GM18858 (cell line): ENCODE measurements around the gene CRADD.

Source experiments
- ATAC-seq: cut with Tn5 transposase; IDR thresholded peaks from one replicate; pipeline ENCODE4 v1.9.1; 2021; ENCODE audit not compliant: unreplicated experiment

Gene CRADD

DNA sequence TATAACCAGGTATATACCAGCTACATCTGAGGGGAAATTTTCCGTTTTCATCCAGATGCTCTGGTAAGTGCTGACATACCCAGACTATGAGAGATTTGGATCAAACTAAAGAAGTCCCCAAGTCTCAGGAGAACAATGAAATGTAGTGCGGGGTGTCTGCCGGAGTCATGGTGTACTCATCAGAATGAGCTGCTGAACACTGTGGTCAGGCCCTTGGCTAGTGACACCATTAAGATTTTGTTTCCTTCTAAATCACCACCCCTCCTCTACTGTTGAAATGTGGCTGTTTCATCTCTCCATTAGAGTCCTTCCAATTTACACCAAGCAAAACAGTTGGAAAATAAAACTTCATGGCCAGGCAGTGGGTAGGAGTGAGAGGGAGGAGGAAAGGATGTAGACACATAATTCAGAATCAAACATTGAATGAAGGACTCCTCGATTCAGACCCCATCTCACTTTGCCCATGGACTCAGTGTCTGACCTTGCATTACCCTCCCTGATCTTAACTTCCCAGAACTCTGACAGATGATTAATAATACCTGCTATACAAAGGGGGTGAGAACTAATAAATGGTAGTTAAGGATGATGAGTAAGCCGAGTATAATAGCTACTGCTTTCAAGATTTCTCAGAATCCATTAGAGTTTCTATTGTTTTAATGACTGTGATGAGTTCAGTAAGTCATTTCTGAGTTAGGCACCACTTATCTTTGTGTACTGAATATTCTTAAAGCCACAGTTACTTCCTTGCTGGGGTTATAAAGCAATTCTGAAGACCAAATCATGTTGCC, 127.4 kb downstream of the CRADD start:
- ATAC-seq, result no peak

DNA sequence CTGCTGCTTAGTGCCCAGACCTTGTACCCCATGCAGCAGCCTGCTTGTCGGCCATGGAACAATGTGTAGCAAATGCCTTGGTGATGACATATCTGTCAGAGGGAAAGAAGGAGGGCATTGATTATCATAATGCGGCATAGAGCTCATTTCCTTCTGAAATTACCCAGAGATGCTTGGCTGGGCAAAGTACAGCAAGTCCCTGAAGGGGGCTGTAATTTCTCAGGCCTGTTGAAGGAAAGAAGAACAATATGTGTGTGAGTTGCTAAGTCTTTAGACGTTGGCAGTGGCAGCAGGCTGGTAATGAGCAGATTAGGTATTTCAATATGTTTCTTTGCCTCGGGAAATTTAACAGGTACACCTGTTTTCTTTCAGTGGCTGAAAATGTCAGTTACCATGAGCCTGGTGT, 128.6 kb downstream of the CRADD start:
- no peak for ATAC-seq

DNA sequence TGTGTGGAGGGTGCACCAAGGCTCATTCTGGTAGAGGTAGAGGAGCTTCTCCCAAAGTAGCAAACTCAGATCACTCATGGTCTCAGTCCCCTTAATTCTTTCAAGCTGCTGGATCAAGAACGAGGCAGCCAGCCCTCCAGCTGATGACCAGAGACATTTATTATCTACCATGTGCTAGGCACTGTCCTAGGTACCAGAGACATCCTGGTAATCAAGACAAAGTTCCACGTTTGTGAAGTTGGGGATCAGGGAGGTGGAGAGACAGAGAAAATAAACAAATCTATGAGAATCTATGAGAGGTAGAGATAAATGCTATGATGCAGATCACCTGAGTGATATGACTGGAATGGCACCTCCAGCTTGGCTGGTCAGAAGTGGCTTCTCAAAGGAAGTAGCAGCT, 130.2 kb downstream of the CRADD start:
- ATAC-seq, result no peak

DNA sequence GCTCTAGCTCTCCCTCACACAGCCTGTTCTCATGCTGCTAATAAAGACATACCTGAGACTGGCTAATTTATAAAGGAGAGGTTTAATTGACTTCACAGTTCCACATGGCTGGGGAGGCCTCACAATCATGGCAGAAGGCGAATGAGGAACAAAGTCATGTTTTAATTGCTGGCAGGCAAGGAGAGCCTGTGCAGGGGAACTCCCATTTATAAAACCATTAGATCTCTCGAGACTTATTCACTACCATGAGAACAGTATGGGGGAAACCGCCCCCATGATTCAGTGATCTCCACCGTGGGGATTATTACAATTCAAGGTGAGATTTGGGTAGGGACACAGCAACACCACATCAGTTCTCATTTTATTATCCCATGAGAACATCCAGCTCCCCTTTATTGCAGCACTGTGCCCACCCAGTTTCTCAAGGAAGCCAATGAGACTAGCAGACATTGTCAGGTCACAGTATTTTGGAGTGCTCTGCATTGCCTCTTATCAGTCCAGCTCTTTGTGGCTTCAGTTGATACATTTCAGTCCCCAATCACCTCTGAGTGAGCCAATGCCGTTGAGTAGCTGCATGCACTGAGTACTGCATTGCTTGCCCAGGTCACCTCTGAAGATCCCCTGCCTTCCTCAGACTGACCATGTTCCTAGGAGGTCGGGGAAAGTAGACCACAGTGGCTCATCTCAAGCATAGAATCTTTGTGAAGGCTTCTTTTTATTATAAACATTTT, 131.2 kb downstream of the CRADD start:
- no peak for ATAC-seq

DNA sequence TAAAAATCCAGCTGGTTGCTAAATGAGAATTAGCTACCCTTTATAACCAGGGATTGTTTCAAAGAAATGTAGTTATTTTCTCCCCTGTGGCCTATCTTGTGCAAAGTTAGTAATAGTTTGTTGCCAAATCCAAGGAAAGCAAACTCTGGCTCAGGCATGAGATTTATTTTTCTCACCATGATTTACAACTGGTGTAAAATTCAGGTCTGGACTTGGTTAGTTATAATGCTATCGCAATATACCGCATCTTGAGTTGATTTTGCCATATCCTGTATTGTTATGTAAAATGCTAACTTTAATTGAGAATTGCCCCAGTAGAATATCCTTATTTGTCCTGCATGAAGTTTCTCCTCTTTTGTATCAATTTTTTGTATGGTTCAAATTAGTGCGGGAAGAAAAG, 135.5 kb downstream of the CRADD start:
- ATAC-seq, result no peak

DNA sequence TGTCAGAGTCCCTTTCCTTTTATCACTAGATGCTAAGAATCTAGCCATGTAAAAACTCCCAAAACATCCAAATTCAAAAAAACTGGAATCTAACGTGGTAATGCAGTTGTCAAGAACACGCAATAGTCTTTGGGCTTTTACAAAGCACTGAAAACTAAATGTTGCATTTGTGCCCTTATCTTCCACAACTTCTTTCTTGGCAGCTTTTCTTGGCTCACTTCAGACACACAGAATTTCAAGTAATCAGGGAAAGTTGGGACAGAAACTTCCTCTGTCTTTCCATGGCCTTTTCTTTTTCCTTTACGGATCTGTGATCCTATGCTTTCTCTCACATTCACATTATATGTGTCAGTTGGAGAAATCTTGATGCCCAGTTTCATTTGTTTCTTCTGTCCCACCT, 136.0 kb downstream of the CRADD start:
- ATAC-seq, result no peak

DNA sequence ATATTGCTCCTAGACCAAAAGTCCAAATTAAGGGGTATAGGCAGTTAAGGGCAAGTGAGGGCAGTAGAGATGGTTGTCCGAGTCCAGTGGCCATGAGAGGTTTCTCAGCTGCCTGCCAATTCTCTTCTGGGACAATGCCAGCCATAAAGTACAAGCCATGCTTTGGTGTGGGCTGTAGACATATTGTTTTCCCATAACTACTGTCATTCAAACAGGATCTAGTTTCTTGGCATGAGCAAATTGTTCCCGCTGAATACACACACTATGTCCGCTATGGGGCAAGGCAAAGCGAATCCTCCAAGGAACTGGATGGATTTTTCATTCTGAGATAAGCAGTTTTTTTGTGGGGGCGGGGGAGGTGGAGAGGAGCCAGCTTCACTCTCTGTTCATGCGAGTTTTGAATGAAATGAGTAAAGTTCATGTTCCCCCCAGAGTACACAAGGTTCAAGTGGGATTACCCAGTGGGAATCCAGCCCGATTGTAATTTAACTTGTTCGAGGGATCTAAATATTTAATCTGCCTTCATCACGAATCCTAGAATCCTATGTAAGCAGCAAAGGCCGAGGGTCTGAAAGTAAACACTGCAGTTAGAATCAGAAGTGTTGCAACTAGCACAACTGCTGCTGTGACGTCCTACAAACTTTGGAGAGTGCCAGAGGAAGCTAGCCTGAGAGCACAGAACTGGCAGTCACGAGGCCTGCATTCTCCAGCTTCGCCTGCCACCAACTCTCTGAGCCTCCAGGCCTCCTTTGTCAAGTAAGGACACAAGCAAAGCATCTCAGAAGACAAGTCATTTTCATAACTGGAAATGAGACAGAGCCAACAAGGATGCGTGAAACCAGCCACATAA, 137.0 kb downstream of the CRADD start:
- no peak for ATAC-seq

DNA sequence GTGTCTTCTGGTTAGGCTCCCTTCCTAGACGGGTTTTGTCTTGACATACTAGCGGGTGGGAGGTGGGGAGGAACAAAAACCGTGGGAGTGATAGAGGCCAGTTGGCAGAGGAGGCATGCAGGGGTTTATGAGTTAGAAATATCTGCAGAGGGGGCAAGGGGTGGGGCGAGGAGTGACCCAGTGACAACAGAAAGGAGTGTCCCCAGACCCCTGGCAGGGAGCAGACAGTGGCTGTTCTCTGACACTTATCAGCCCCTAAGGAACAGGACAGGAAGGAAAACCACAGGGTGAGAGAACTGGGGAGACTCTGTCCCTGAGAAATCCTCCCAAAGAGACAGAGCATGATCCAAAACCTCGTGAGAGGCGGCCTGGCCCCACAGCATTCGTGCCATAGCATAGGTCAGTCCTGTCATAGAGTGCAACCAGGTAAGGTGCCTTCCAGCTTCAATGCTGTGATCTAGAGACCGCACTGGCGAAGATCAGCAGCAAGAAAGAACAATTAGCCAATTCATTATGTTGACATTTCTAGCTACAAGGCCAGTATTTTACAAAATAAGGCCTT, 141.4 kb downstream of the CRADD start:
- ATAC-seq, result no peak

DNA sequence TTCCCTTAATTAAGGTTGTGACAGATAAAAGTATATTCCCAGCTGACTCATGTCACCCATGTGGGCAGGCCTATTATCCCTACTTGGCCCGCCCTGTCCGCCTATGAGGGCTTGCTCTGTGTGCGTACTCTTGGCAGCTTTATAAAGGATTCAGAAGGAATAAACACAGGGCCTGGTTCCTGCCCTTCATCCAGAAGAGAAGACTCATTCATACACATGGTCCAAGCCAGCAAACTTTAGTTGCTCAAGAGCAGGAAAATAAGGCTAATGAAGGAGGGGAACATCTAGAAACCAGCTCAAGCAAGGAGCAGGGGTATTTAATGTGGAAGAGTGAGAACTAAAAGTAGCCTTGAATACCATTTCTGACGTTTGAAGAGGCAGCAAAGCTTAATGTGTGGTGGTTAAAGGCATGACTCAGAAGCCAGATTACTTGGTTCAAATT, 141.9 kb downstream of the CRADD start:
- no peak for ATAC-seq

DNA sequence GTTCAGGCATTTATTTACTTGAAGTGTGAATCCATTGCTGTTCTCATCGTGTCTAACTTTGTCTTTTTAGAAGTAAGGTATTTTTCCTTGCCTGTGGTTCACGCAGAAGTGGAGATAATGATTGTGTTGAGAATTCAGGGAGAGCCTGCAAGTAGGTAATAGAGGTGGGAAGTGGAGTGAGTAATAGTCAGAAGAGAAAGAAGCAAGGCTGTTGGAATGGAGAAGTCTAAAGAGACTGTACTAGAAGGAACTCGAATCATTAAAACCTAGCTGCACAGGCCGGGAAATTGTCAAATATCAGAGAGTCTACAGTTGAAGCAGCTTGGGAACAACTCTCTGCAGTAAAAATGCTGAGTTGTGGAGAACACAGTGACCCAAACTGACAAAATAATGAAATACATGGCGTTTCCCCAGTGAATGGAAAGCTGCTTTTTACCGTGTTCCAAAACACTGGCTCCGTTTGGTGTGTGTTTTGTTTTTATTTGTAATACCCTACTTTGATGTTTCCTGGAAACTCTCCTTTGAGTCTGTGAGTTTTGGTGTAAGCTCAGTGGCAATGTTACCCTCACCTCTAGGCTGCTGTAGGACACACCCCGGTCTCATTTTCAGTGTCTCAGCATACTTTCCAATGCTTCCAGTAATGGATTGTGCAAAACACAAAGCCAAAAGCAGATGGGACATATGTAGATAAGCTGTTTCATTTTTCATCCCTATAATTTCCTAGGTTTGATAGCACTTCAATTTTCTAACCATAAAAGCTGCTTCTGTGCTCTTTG, 146.6 kb downstream of the CRADD start:
- ATAC-seq, result no peak

DNA sequence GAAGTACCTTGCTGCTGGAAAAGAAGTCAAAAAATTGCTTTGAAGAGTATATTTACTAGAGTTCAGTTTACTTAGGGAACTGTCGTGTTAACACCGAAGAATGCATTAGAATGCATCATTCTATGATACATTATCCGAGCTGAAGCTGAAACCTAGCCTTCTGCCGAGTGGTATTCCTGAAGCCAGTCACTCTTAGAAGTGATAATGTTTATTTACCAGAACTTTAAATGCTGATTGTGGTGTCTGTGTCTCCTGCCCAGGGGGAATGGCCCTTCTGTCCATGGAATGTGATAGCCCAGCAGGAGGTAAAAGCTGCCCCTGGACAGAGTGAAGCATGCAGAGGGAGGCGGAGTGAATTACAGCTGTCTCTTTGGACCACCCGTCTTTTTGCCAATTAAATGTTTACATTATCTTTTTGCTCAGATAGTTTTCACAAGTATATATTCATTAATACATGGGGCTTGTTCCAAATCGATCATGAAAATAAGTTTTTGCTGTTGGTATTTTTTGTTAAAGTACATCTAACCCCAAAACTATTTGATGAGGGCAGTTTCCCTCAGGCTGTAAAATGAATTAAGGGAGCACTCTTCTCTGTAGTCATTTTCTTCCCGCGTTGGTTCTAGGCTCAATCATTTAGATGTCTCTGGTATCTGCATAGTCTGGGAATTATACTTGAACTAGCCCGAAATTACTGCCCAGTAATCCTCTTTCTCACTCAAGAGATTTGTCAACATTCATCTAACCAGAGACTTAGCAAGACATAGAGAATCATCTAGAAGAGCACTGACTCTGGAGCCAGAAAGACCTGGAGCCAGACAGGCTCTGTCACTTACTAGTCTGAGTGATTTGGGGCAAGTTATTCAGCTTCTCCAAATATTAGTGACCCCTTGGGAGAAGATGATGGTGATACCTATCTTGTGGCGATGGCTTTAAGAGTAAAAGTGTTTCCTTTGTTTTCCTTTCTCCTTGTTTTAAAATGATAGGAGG, 147.6 kb downstream of the CRADD start:
- no peak for ATAC-seq

DNA sequence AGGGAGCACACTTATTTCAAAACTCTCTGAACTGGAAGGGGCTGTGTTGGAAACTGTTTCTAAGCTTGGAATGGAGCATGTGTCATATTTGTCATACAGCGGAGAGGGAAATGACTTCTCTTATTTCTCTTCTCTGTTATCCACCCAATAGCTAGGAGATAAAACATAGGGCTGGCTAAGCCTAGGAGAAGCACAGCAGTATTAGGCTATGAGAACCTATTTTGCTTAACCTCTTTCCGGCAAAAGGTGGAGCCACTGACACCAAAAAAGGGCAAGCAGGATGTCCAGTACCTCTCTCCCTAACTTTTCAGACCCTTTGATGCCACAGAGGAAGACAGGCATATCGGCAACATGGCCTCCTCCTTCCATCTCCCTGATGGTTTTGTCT, 148.3 kb downstream of the CRADD start:
- no peak for ATAC-seq

DNA sequence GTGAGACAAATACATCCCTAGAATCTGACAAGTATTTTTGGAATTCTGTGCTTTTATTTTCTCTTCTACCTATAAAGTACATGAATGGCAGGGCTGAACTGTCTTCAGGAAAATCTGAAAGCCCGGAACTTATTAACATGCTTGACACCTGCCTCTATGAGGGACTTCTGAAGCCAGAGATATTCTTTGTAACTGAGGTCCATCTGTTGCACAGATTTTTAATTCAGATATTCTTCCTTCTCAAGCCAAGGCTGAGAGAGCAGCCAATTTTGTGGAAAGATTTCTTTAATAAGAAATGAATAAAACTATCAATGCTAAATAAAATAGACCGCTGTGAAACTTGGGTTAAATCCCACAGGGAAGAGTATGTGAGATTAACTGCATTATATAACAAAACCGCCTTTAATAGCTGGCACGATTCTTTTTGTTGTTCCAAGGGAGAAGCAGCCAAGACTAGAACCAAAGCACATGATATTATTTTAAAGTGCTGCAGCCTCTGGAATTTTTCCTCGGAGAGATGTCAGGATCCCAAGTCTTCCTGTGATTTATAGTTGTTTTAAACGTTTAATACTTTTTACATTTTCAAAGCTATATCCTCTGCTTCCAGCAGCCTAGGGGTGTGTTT, 148.9 kb downstream of the CRADD start:
- ATAC-seq, result no peak

DNA sequence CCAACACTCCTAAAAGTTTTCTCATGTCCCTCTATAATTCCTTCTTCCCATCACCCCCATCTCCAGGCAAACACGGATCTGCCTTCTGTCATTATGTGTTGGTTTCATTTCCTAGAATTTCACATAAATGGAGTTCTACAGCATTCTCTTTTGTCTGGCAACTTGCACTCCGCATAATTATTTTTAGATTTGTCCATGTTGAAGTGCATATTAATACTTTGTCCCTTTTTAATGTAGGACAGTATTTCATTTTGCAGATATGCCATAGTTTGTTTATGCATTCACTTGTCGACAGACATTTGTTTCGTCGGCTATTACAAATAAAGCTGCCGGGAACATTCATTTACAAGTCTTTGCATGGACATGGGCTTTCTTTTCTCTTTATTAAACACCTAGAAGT, 150.0 kb downstream of the CRADD start:
- no peak for ATAC-seq

DNA sequence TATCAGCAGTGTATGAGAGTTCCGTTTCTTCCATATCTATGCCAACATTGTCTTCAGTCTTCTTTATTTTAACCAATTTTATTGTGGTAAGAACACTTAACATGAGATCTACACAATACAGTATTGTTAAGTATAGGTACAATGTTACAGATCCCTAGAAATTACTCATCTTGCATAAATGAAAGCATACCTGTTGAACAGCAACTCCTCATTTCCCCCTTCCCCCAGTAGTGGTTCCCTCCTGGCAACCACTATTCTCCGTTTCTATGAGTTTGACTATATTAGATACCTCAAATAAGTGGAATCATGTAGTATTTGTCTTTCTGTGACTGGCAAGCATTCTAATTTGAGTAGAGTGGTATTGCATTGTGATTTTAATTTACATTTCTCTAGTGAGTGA, 150.5 kb downstream of the CRADD start:
- no peak for ATAC-seq

DNA sequence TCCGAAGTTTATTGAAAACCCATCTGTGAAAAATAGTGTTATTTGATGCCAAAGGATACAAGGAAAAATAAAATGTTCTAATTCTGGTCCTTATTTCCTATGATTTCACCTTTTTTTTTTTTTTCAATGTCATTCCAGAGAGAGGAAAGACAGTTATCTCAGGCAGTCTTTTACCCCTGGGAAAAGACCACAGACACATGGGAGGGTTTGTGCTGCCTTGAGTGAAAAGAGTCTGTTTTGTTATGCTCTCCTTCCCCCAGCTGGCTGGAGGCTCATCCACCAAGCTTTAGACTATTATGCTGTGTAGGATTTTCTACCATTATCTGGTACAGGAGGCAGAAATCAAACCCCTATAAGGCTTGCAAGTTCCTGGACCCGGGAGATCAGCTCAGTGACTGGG, 151.8 kb downstream of the CRADD start:
- ATAC-seq, result no peak

DNA sequence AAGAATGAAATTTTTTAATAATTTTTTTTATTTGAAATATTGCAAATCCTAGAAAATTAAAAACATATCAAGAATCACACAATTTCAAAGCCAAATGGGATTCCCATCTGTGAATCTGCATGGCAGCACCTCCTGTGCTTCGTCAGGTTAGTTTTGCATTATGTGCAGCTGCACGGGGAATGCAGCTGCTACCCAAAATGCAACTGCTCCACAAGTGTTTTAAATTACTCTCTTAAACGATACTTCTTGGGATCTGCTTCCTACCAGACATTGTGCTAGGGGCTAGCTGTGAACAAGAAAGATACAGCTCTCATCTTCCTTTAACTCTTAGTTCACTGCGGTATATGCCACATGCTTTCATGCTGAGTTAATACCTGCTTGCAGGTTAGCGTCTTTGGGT, 154.2 kb downstream of the CRADD start:
- no peak for ATAC-seq

DNA sequence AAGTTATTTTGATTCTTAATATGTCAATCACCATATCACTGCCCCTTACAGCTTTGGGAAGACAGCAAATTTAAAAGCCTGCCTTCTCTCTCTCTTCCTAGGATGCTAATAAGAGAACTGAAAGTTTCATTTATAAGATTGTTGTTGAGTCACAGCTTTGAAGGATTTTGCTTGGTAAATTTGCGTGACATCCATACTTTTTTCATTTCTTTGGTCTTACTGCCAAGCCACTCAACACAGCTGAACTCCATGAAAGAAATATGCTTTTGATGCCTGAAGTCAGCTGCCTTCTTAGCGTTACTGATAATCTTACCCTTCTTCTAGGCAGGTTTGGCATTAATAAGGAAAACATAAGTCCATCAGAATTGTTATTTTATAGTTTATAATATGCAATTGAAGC, 155.0 kb downstream of the CRADD start:
- ATAC-seq, result no peak

DNA sequence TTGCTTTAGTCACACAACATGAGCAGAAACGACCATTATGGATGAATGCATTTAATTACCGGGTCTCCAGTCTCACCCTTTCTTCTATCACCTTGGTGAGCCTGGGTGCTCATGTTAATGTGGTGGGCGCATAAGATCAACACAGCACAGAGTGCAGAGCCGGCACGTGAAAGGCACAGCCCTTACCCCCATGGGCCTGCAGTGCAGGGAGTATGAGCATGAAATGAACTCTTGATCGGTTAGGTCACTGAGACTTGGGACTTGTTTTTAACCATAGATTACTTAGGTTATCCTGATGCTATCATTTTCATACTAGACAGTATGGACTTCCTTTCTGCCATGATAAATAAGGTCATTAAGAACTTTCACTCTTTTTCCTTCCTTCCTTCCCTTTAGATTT, 156.8 kb downstream of the CRADD start:
- no peak for ATAC-seq
